Measurements from ENCODE around the gene GOLT1B. TPM values are rescaled to one million over a fixed set of nuclear protein-coding genes. Genes with fewer than 3 reads are reported as not detected.

GOLT1B gene
- polyA plus RNA-seq, 1 donor from 2014 or later = 23.2 TPM

DNA sequence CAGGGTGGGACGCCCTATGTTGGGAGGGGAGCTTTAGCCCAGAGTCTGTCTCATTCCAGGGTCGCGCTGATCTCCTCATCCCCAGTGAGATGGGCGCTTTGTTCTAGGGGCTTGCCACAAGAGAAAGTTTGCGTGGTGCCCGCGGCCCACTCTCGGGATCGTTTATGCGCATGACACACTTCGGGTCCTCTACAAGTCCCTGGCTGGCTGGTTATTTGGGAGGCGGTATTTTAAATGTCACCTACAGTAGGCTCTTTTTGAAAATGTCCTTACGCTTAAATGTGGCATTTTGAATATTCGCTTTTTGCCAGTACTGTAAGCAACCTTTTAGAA lies 541 bp downstream of the GOLT1B start:
- Mint-ChIP-seq H3K36me3 (peaks cover 8% of the 10 kb centered on the region), H3K27me3 (no peaks in the 10 kb centered on the region), H3K27ac (no peak overlapping the region), H3K4me3 (no peak overlapping the region), H3K9me3 (no peaks in the 10 kb centered on the region), H3K4me1 (peaks cover 11 to 33% (median 21%) of the 10 kb centered on the region in 3 donors)

DNA sequence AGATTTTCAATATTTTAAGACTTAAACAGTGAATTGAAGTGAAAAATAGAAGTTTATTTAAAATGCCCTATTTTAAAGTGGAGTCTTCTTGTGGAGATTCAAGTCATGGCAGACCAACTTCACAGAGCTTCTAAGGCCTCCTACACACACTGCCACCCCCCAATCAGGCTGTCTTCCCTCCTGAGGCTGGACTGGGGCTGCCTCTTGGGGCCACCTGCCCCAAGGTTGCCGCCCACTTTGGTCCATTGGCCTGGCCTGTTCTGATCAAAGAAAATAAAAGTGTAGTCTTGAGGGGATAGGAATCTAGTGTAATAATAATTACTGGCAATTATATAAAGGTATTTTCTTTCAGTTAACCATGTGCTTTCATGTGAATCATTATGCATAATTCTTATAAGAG lies 1.3 kb downstream of the GOLT1B start:
- Mint-ChIP-seq H3K27ac (peak overlapping the region in 1 of 3 donors; percentile 75), H3K27me3 (no peaks in the 10 kb centered on the region), H3K9me3 (no peaks in the 10 kb centered on the region), H3K4me3 (no peak overlapping the region), H3K4me1 (peaks cover 11 to 29% (median 25%) of the 10 kb centered on the region in 3 donors), H3K36me3 (peaks cover 2% of the 10 kb centered on the region)

- H3K9me3 Mint-ChIP-seq = no peaks in the 10 kb centered on the region
- H3K4me1 Mint-ChIP-seq = peaks cover 22 to 39% (median 28%) of the 10 kb centered on the region in 3 donors
- H3K27ac Mint-ChIP-seq = no peak overlapping the region
- peaks cover 9% of the 10 kb centered on the region for H3K36me3 Mint-ChIP-seq
- no peak overlapping the region for H3K4me3 Mint-ChIP-seq
- H3K27me3 Mint-ChIP-seq = no peaks in the 10 kb centered on the region
These were observed 4.3 kb downstream of the GOLT1B start for GRCh38 chr12:21505888-21506287.

DNA sequence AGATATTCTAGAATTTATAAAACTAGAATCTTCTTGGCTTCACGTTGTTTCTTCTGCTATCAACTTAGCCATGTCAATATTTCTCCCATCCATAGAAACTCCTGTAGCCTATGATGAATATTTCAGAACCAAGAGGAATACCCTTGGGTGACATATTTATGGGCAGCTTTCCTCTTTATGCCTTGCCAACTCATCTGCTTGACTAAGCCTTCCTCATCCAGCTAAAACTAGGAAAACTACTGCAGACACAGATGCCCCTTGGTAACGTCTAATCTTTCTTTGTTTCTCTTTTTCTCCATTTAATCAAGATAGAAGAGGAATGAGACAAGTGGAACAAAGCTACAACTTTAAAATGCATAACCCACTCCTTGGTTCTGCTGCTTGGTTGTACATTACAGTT lies 6.3 kb downstream of the GOLT1B start:
- Mint-ChIP-seq H3K4me1 (peaks cover 14 to 37% (median 26%) of the 10 kb centered on the region in 3 donors), H3K27me3 (no peaks in the 10 kb centered on the region), H3K27ac (peak overlapping the region in 1 of 3 donors; percentile 50), H3K36me3 (peaks cover 12% of the 10 kb centered on the region), H3K9me3 (no peaks in the 10 kb centered on the region), H3K4me3 (no peak overlapping the region)

DNA sequence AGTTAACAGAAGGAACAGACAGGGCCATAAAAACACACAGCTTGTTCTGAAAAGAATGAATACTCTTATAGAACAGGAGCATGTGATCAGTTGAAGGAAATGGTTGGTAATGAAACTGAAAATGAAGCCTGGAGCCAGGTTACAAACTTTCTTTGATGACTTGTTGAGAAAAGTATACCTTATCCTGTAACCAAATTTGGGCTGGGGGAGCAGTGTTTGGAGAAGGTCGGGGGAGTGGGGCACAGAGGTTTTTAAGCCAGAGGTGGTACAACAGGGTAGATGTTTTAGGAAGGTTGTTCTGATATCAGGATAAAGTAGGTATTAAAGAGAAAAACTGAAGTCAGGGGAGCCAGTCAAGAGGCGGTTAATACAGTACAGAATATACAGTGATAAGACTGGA lies 8.2 kb downstream of the GOLT1B start:
- H3K36me3 Mint-ChIP-seq = peaks cover 15% of the 10 kb centered on the region
- H3K27me3 Mint-ChIP-seq = no peaks in the 10 kb centered on the region
- peaks cover 11 to 21% (median 18%) of the 10 kb centered on the region in 3 donors for H3K4me1 Mint-ChIP-seq
- peak overlapping the region; percentile 20 to 87 (median 64) for H3K4me3 Mint-ChIP-seq
- H3K27ac Mint-ChIP-seq = peak overlapping the region; percentile 46 to 92 (median 73)
- no peaks in the 10 kb centered on the region for H3K9me3 Mint-ChIP-seq

DNA sequence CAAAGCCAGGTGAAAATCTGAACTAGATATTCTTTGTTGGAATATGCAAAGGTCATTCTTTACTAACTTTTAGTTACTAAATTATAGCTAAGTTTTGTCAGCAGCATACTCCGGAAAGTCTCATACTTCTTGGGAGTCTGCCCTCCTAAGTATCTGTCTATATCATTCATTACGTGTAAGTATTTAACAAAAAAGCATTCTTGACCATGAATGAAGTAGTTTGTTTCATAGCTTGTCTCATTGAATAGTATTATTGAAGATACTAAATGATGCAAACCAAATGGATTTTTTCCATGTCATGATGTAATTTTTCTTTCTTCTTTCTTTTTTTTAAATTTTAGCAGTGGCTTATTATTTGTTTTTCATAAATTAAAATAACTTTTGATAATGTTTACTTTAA lies 14.7 kb downstream of the GOLT1B start:
- H3K9me3 Mint-ChIP-seq = no peaks in the 10 kb centered on the region
- no peaks in the 10 kb centered on the region for H3K4me1 Mint-ChIP-seq
- H3K36me3 Mint-ChIP-seq = peaks cover 5% of the 10 kb centered on the region
- H3K27ac Mint-ChIP-seq = no peak overlapping the region
- H3K27me3 Mint-ChIP-seq = no peaks in the 10 kb centered on the region
- no peak overlapping the region for H3K4me3 Mint-ChIP-seq

GRCh38 chr12:21518451-21518850 lies 16.9 kb downstream of the GOLT1B start:
- no peaks in the 10 kb centered on the region for H3K27me3 Mint-ChIP-seq
- H3K27ac Mint-ChIP-seq = no peak overlapping the region
- H3K4me3 Mint-ChIP-seq = no peak overlapping the region
- no peaks in the 10 kb centered on the region for H3K9me3 Mint-ChIP-seq
- no peaks in the 10 kb centered on the region for H3K4me1 Mint-ChIP-seq
- H3K36me3 Mint-ChIP-seq = no peaks in the 10 kb centered on the region

DNA sequence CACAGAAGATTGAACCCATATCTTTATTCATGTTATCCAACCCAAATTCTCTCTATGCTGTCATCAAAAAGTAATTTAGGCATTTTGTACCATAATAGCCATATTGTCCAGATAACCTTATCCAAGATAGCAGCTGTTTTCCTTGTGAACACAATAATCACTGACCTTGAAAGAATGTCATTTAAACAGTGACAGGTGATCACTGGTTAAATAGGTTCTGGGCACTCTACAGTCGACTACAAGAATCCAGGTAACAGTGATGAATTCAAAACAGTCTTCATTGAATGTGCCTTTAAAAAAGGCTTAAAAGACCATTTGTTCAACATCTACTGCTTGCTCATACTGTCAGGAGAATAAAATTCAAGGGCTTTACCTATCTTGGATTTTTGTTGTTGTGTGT lies 20.0 kb downstream of the GOLT1B start:
- H3K4me1 Mint-ChIP-seq = peaks cover 0 to 2% (median 0%) of the 10 kb centered on the region in 3 donors
- peaks cover 0 to 11% (median 4%) of the 10 kb centered on the region in 3 donors for H3K9me3 Mint-ChIP-seq
- H3K27ac Mint-ChIP-seq = no peak overlapping the region
- H3K27me3 Mint-ChIP-seq = no peaks in the 10 kb centered on the region
- H3K36me3 Mint-ChIP-seq = no peaks in the 10 kb centered on the region
- H3K4me3 Mint-ChIP-seq = no peak overlapping the region

GRCh38 chr12:21523148-21523547 lies 21.6 kb downstream of the GOLT1B start:
- H3K9me3 Mint-ChIP-seq = peaks cover 0 to 11% (median 4%) of the 10 kb centered on the region in 3 donors

DNA sequence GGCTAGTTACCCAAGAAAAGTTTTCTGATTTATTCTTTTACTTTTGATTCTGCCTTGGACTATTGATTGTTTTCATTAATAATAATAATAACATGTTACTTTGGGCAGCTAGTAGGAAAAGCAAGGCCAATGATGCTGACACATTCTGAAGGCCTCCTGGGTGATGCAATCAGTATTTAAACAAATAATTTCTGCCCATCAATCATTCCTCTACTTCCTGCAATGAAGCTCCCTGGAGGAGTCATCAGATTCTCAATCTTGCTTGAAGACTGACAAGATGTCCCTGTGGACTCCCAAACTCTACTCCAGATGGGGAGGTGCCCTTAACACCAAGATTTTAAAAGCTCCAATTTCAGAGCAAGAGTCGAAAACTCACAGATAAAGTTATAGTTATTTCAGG lies 24.5 kb downstream of the GOLT1B start, which contains the start of gene SPX:
SPX (plus strand) TSS at position 244 of the 400 bp plus-strand sequence. CDS start 177 bp downstream, outside the sequence.
- H3K4me3 Mint-ChIP-seq = peak within 1 kb of the TSS; percentile 85 to 96 (median 92)
- peaks cover 0 to 11% (median 4%) of the 10 kb centered on the region in 3 donors for H3K9me3 Mint-ChIP-seq
- peaks cover 2% of the 10 kb centered on the region for H3K36me3 Mint-ChIP-seq
- peak within 1 kb of the TSS in 2 of 3 donors; percentile 5 to 62 for H3K27ac Mint-ChIP-seq
- H3K4me1 Mint-ChIP-seq = peaks cover 3 to 20% (median 9%) of the 10 kb centered on the region in 3 donors
- peaks cover 6% of the 10 kb centered on the region for H3K27me3 Mint-ChIP-seq

More at GRCh38 chr12:21523148-21523547, 21.6 kb downstream of the GOLT1B start:
- H3K4me3 Mint-ChIP-seq = no peak overlapping the region
- no peak overlapping the region for H3K27ac Mint-ChIP-seq
- H3K27me3 Mint-ChIP-seq = peaks cover 2% of the 10 kb centered on the region
- H3K36me3 Mint-ChIP-seq = no peaks in the 10 kb centered on the region
- H3K4me1 Mint-ChIP-seq = peaks cover 1 to 12% (median 5%) of the 10 kb centered on the region in 3 donors

DNA sequence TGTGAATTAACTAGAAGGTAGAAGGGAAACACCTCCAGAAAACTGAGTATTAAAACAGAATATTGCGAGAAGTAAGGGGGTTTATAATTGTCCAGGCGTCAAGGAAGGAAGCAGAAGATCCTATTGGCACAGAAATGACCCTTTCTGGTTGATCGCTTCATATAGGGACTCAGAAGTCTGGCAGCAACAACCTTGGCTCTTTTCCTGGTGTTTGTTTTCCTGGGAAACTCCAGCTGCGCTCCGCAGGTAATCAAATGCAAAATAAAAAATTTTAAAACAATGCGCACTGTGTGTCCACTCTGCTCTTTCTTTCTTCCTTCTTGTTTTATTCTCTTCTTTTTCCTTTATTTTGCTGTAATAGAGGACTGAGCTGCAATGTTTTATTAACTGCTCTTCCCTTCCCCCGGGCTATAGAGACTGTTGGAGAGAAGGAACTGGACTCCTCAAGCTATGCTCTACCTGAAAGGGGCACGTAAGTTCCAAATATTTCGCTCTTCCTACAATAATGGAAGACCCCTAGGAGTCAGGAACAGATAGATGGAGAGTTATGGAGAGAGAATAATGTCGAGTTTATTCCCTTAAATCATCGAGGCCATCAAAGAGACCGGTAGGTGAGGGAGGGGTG lies 25.2 kb downstream of the GOLT1B start:
- Mint-ChIP-seq H3K9me3 (peaks cover 0 to 11% (median 4%) of the 10 kb centered on the region in 3 donors), H3K27me3 (peaks cover 7% of the 10 kb centered on the region), H3K36me3 (peaks cover 2% of the 10 kb centered on the region), H3K27ac (peak overlapping the region in 2 of 3 donors; percentile 5 to 62), H3K4me3 (peak overlapping the region; percentile 85 to 96 (median 92)), H3K4me1 (peaks cover 3 to 20% (median 9%) of the 10 kb centered on the region in 3 donors)

DNA sequence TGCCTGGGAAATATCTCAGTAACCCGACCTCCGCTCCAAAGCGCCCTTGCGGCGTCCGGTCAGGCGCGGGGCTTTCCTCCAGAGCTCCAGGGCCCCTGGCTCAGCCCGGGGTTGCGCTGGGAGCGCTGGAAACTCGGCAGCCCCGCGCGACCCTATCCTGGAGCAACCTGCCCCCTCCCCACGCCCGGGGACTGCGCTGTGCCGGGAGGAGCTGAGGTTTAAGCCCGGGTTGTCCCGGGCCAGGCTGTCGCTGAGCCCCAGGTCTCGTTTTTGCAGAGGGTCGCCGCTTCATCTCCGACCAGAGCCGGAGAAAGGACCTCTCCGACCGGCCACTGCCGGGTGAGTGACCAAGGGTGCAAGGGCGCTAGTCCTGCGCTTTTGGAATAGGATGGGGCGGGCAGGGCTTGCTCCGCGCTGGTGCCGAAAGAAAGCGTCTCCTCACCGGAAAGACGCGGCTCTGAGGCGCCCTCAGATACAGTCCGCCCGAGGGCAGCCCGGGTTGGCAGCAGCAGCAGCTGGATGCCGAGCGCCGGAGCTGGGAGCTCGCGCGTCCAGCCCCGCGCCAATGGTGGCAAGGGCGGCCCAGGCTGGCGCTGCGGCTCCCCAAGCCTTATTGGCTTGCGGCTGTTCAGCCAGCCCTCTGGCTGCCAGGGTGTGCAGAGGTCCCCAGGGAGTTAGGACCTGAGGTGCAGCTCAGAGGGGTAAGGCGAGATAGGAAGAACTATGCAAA lies 26.0 kb downstream of the GOLT1B start:
- peak overlapping the region in 1 of 3 donors; percentile 62 for H3K27ac Mint-ChIP-seq

GRCh38 chr12:21528953-21529352 lies 27.4 kb downstream of the GOLT1B start:
- peaks cover 2% of the 10 kb centered on the region for H3K36me3 Mint-ChIP-seq
- peaks cover 3 to 20% (median 9%) of the 10 kb centered on the region in 3 donors for H3K4me1 Mint-ChIP-seq
- no peak overlapping the region for H3K27ac Mint-ChIP-seq
- H3K9me3 Mint-ChIP-seq = peaks cover 0 to 11% (median 2%) of the 10 kb centered on the region in 3 donors
- H3K4me3 Mint-ChIP-seq = peak overlapping the region in 3 of 4 donors; percentile 11 to 92 (median 85)
- peaks cover 7% of the 10 kb centered on the region for H3K27me3 Mint-ChIP-seq

More for the DNA sequence above, 26.0 kb downstream of the GOLT1B start:
- peaks cover 7% of the 10 kb centered on the region for H3K27me3 Mint-ChIP-seq
- H3K36me3 Mint-ChIP-seq = peaks cover 2% of the 10 kb centered on the region
- H3K4me1 Mint-ChIP-seq = peaks cover 3 to 20% (median 9%) of the 10 kb centered on the region in 3 donors
- peaks cover 0 to 11% (median 4%) of the 10 kb centered on the region in 3 donors for H3K9me3 Mint-ChIP-seq
- peak overlapping the region; percentile 85 to 96 (median 92) for H3K4me3 Mint-ChIP-seq

DNA sequence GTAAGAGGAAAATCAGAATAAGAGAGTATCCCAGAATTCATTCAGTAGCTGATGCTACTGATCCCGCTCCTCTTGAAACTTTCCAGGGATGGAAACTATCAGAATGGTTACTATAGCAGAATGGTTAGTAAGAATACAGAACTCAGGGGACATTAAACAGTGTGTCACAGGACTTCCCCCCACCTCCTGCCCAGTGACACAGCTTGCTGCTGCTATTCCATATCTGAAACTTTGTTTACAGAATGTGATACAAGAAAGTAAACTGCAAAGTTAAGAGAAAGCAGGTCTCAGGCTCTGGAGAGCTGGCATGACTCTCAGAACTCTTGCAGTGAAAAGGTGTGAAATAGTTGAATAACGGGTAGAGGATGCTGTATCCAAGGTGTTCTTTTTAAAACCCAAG lies 27.9 kb downstream of the GOLT1B start:
- H3K27me3 Mint-ChIP-seq = peaks cover 7% of the 10 kb centered on the region

DNA sequence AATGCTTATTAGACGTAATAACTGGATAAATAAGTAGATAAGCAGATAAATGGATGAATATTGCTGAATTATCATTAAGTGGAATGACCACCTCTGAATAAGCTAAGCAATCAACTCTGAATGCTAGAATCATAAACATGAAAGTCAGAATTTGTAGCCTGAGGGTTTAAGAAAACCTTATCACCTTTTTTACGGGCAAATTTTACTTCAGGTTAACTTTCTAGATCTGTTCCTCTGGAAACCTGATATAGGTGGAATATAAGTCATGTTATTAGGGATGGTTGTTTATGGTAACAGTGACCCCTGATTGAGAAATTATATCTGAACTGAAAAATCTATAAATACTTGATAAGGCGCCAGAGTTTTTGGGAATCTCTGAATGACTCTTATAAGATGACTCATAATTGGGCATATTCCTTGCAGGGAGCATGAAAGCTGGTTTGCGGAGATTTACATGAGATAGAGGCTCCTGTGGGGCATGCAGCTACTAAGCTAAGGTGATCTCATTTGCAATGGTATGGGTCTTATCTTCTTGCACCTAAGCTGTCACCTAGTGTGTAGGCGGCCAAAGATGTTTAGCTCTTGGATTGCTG lies 36.6 kb downstream of the GOLT1B start:
- no peaks in the 10 kb centered on the region for H3K4me1 Mint-ChIP-seq
- peak overlapping the region in 1 of 3 donors; percentile 89 for H3K27ac Mint-ChIP-seq
- no peaks in the 10 kb centered on the region for H3K36me3 Mint-ChIP-seq
- H3K27me3 Mint-ChIP-seq = no peaks in the 10 kb centered on the region
- no peak overlapping the region for H3K4me3 Mint-ChIP-seq
- H3K9me3 Mint-ChIP-seq = no peaks in the 10 kb centered on the region

More for the DNA sequence above, 27.9 kb downstream of the GOLT1B start:
- H3K36me3 Mint-ChIP-seq = peaks cover 2% of the 10 kb centered on the region
- peaks cover 3 to 20% (median 9%) of the 10 kb centered on the region in 3 donors for H3K4me1 Mint-ChIP-seq
- peak overlapping the region in 1 of 4 donors; percentile 92 for H3K4me3 Mint-ChIP-seq
- no peak overlapping the region for H3K27ac Mint-ChIP-seq
- H3K9me3 Mint-ChIP-seq = peaks cover 0 to 7% (median 0%) of the 10 kb centered on the region in 3 donors
